ENCODE measurements around the gene CEMP1.
"Not testable (repeated sequence)": the region's sequence is repeated elsewhere in the genome, so short reads cannot be mapped to it uniquely, and the experiment has no call there.

DNA sequence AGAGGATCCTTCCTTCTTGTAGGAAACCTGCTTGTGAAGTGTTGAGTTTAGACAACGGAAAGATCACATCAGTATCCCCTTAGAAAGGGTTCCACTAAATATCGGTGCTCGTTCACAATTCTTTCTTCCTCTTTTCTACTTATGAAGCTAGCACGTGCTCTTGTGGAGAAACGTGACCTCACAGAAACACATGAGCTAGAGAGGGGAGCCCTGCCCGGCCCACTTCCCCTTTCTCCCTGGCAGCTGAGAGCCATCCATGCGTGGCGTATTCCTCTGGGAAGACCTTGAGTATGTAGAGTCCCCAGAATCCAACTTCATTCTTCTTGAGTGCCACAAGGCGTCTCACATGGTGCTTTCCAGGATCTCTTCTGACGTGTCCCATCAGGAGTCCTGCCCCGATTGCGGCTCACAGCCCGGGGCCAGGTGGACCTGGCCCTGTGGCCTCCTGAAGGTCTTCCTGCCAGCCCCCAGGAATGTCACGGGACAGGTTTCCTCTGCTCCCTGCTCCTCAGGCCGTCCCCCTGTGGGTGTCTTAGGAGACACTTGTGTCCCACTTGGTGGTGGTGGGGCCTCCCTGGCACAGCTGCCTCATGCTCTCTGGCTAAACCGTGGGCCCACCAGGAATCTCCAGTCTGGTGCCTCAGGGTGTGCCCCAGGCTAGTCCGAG lies 29.1 kb upstream of the CEMP1 start:
- TF ChIP-seq, protein P1, sequence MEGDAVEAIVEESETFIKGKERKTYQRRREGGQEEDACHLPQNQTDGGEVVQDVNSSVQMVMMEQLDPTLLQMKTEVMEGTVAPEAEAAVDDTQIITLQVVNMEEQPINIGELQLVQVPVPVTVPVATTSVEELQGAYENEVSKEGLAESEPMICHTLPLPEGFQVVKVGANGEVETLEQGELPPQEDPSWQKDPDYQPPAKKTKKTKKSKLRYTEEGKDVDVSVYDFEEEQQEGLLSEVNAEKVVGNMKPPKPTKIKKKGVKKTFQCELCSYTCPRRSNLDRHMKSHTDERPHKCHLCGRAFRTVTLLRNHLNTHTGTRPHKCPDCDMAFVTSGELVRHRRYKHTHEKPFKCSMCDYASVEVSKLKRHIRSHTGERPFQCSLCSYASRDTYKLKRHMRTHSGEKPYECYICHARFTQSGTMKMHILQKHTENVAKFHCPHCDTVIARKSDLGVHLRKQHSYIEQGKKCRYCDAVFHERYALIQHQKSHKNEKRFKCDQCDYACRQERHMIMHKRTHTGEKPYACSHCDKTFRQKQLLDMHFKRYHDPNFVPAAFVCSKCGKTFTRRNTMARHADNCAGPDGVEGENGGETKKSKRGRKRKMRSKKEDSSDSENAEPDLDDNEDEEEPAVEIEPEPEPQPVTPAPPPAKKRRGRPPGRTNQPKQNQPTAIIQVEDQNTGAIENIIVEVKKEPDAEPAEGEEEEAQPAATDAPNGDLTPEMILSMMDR (IDR thresholded peaks at IDR 0.05; ENCODE audit: low read depth, low read length), result not testable (repeated sequence)
- not testable (repeated sequence) for TF ChIP-seq EZH2phosphoT487 (IDR thresholded peaks at IDR 0.05; ENCODE audit: low read depth)
